HG03045 (cell line): Measurements from ENCODE around the gene NEUROG1.
"Not testable (repeated sequence)": the region's sequence is repeated elsewhere in the genome, so short reads cannot be mapped to it uniquely, and the experiment has no call there.

Source experiments
- ATAC-seq: cut with Tn5 transposase; IDR thresholded peaks from one replicate; pipeline ENCODE4 v1.9.1; 2021; ENCODE audit warnings: mild to moderate bottlenecking, moderate library complexity; ENCODE audit not compliant: unreplicated experiment

The NEUROG1 gene

GRCh38 chr5:135497971-135498636 lies 37.7 kb downstream of the NEUROG1 start:
- no peak for ATAC-seq

- not testable (repeated sequence) for ATAC-seq
These were observed 40.2 kb downstream of the NEUROG1 start for GRCh38 chr5:135495531-135495930.

GRCh38 chr5:135494196-135494595 lies 41.6 kb downstream of the NEUROG1 start:
- ATAC-seq, result no peak

GRCh38 chr5:135493406-135494180 lies 42.2 kb downstream of the NEUROG1 start:
- no peak for ATAC-seq

GRCh38 chr5:135492319-135492626 lies 43.5 kb downstream of the NEUROG1 start:
- ATAC-seq, result no peak

GRCh38 chr5:135491552-135492318 lies 44.0 kb downstream of the NEUROG1 start:
- no peak for ATAC-seq

- ATAC-seq, result no peak
These were observed 44.7 kb downstream of the NEUROG1 start for GRCh38 chr5:135491038-135491551.

GRCh38 chr5:135490245-135491037 lies 45.3 kb downstream of the NEUROG1 start:
- ATAC-seq, result no peak

GRCh38 chr5:135489466-135490244 lies 46.1 kb downstream of the NEUROG1 start:
- no peak for ATAC-seq

GRCh38 chr5:135488727-135489465 lies 46.9 kb downstream of the NEUROG1 start:
- ATAC-seq, result no peak

- no peak for ATAC-seq
These were observed 47.8 kb downstream of the NEUROG1 start for GRCh38 chr5:135487839-135488514.

- ATAC-seq, result no peak
These were observed 48.7 kb downstream of the NEUROG1 start for GRCh38 chr5:135487037-135487395.

- no peak for ATAC-seq
These were observed 49.4 kb downstream of the NEUROG1 start for GRCh38 chr5:135486131-135487036.

- ATAC-seq, result no peak
These were observed 51.1 kb downstream of the NEUROG1 start for GRCh38 chr5:135484674-135485086.
